Right atrium auricular region (tissue), 2 donors: ENCODE data around the gene VIL1. TPM values are rescaled to one million over a fixed set of nuclear protein-coding genes. Genes with fewer than 3 reads are reported as not detected.

ENCODE experiments used
- DNase-seq: peaks from one replicate; pipeline ENCODE4 v3.0.0-alpha.2; 2019; ENCODE audit warnings: low spot score
- H3K27ac ChIP-seq, 2 donors: fragments of 200-600 bp; sonication (generic); 1 replicate in 1 of 2; 2 replicates in 1 of 2; pipeline ENCODE4 v1.5.1; 2016 to 2019
- H3K27me3 ChIP-seq, 2 donors: fragments of 200-600 bp; sonication (generic); one replicate each; pipeline versions ENCODE4 v1.5.1 to v1.6.0; 2017 to 2019
- H3K36me3 ChIP-seq: fragments of 200-600 bp; sonication (generic); one replicate; pipeline ENCODE4 v1.5.1; 2016
- H3K4me1 ChIP-seq, 2 donors: fragments of 200-600 bp; sonication (generic); one replicate each; pipeline versions ENCODE4 v1.5.1 to v1.6.0; 2017 to 2019
- H3K4me3 ChIP-seq, 2 donors: fragments of 200-600 bp; sonication (generic); 1 replicate in 1 of 2; 2 replicates in 1 of 2; pipeline ENCODE4 v1.5.1; 2017 to 2019; ENCODE audit warnings: mild to moderate bottlenecking in 1 of 2, moderate library complexity in 1 of 2
- H3K9me3 ChIP-seq, 2 donors: fragments of 200-600 bp; sonication (generic); one replicate each; pipeline ENCODE4 v1.5.1; 2019
- CTCF ChIP-seq, 2 donors: fragments of 200-600 bp; sonication (generic); IDR thresholded peaks; one replicate each; pipeline ENCODE4 v1.5.1; 2019; ENCODE audit warnings: antibody characterized with exemption in 2 of 2
- total RNA-seq, 2 donors: library from RNA; depleted of rRNA; stranded (reverse); fragments of >200 nt; gene quantifications; one replicate each; pipeline ENCODE4 v1.1.0, GENCODE V29; 2016

VIL1 gene
- total RNA-seq, 2 donors from 2014 or later: not detected

- no peak overlapping the region for H3K4me3 ChIP-seq
- no peaks in the 10 kb centered on the region for H3K9me3 ChIP-seq
- TF ChIP-seq CTCF (IDR thresholded peaks at IDR 0.05): no peak
- no peak overlapping the region for H3K27ac ChIP-seq
- no peaks in the 10 kb centered on the region for H3K27me3 ChIP-seq
- no peak for DNase-seq
- H3K4me1 ChIP-seq: no peaks in the 10 kb centered on the region
- peaks cover 49% of the 10 kb centered on the region for H3K36me3 ChIP-seq
Observed at GRCh38 chr2:218456849-218457248, 37.9 kb downstream of the VIL1 start.

- DNase-seq: no peak
- TF ChIP-seq CTCF (IDR thresholded peaks at IDR 0.05): no peak
- no peaks in the 10 kb centered on the region for H3K4me1 ChIP-seq
- H3K27me3 ChIP-seq: no peaks in the 10 kb centered on the region
- peaks cover 46% of the 10 kb centered on the region for H3K36me3 ChIP-seq
- no peak overlapping the region for H3K4me3 ChIP-seq
- no peak overlapping the region for H3K27ac ChIP-seq
- no peaks in the 10 kb centered on the region for H3K9me3 ChIP-seq
Observed at GRCh38 chr2:218458598-218458997, 39.7 kb downstream of the VIL1 start.

GRCh38 chr2:218465987-218466633 lies 47.2 kb downstream of the VIL1 start:
- TF ChIP-seq CTCF (IDR thresholded peaks at IDR 0.05): peak; percentile 55 to 62

GRCh38 chr2:218470448-218470847 lies 51.5 kb downstream of the VIL1 start:
- Histone ChIP-seq H3K36me3 (peaks cover 17% of the 10 kb centered on the region), H3K27me3 (no peaks in the 10 kb centered on the region)
- no peak for TF ChIP-seq CTCF (IDR thresholded peaks at IDR 0.05)

More at GRCh38 chr2:218465987-218466633, 47.2 kb downstream of the VIL1 start:
- no peaks in the 10 kb centered on the region for H3K9me3 ChIP-seq
- no peaks in the 10 kb centered on the region for H3K4me1 ChIP-seq
- H3K27ac ChIP-seq: no peak overlapping the region
- H3K4me3 ChIP-seq: no peak overlapping the region
- no peaks in the 10 kb centered on the region for H3K27me3 ChIP-seq
- peaks cover 34% of the 10 kb centered on the region for H3K36me3 ChIP-seq
- no peak for DNase-seq

GRCh38 chr2:218471036-218471435 lies 52.1 kb downstream of the VIL1 start:
- H3K36me3 ChIP-seq: peaks cover 17% of the 10 kb centered on the region
- TF ChIP-seq CTCF (IDR thresholded peaks at IDR 0.05): no peak
- no peaks in the 10 kb centered on the region for H3K4me1 ChIP-seq

More at GRCh38 chr2:218470448-218470847, 51.5 kb downstream of the VIL1 start:
- Histone ChIP-seq H3K4me3 (no peak overlapping the region), H3K9me3 (no peaks in the 10 kb centered on the region), H3K4me1 (no peaks in the 10 kb centered on the region), H3K27ac (no peak overlapping the region)
- DNase-seq: no peak

GRCh38 chr2:218471982-218472381 lies 53.1 kb downstream of the VIL1 start:
- no peaks in the 10 kb centered on the region for H3K27me3 ChIP-seq
- no peak overlapping the region for H3K4me3 ChIP-seq
- no peaks in the 10 kb centered on the region for H3K4me1 ChIP-seq
- H3K27ac ChIP-seq: no peak overlapping the region
- no peak for DNase-seq
- no peaks in the 10 kb centered on the region for H3K9me3 ChIP-seq
- TF ChIP-seq CTCF (IDR thresholded peaks at IDR 0.05): no peak
- peaks cover 17% of the 10 kb centered on the region for H3K36me3 ChIP-seq

More at GRCh38 chr2:218471036-218471435, 52.1 kb downstream of the VIL1 start:
- no peaks in the 10 kb centered on the region for H3K9me3 ChIP-seq
- H3K4me3 ChIP-seq: no peak overlapping the region
- DNase-seq: no peak
- no peak overlapping the region for H3K27ac ChIP-seq
- H3K27me3 ChIP-seq: no peaks in the 10 kb centered on the region
